Caco-2 (cell line): ENCODE results near the gene MRRF. TPM values are rescaled to one million over a fixed set of nuclear protein-coding genes. Genes with fewer than 3 reads are reported as not detected.

Experiments used
- BruUV-seq: library from RNA; stranded (reverse); fragments of 400-500 nt; replicated peaks from 2 replicates; lab custom pipeline; 2021; lab: Mats Ljungman, UMichigan
- CTCF ChIA-PET: fragments of 300-600 bp; sonication (Branson Sonifier 250); formaldehyde crosslinking; loops from one replicate; lab custom pipeline; 2022; ENCODE audit warnings: antibody characterized with exemption; lab: Charles Lee
- POLR2A ChIA-PET: fragments of 300-600 bp; sonication (Branson Sonifier 250); formaldehyde crosslinking; loops from one replicate; lab custom pipeline; 2022; ENCODE audit warnings: antibody characterized with exemption; lab: Charles Lee
- DNase-seq, 2 experiments: peaks; one replicate each; pipeline versions ENCODE4 v3.0.0 to v3.0.0-alpha.2; 2020 to 2022
- H3K27me3 ChIP-seq: replicated peaks from 2 replicates; pipeline ENCODE4 v1.6.0; 2011; ENCODE audit warnings: low read length; ENCODE audit not compliant: control insufficient read depth, insufficient read depth
- H3K36me3 ChIP-seq: 2 replicates; pipeline ENCODE4 v1.5.1; 2011; ENCODE audit warnings: low read length; ENCODE audit not compliant: control insufficient read depth, insufficient read depth
- H3K4me1 ChIP-seq: fragments of 250-450 bp; sonication (Bioruptor Pico); 2 replicates; pipeline ENCODE4 v1.5.1; 2020; ENCODE audit warnings: mild to moderate bottlenecking
- H3K4me3 ChIP-seq: 2 replicates; pipeline ENCODE4 v1.5.1; 2011; ENCODE audit warnings: low read depth, mild to moderate bottlenecking, control low read depth, low read length
- H3K9me3 ChIP-seq: fragments of 250-450 bp; sonication (Bioruptor Pico); 2 replicates; pipeline ENCODE4 v1.5.1; 2020; ENCODE audit warnings: mild to moderate bottlenecking, moderate library complexity
- H3K27ac Mint-ChIP-seq: one replicate; pipeline ENCODE4 v1.8.0; 2022; ENCODE audit warnings: mixed read lengths; ENCODE audit not compliant: unreplicated experiment
- H3K27me3 Mint-ChIP-seq: one replicate; pipeline ENCODE4 v1.8.0; 2022; ENCODE audit warnings: mixed read lengths; ENCODE audit not compliant: insufficient read depth, unreplicated experiment
- H3K36me3 Mint-ChIP-seq: one replicate; pipeline ENCODE4 v1.8.0; 2022; ENCODE audit warnings: mild to moderate bottlenecking, mixed read lengths; ENCODE audit not compliant: insufficient read depth, unreplicated experiment
- H3K4me1 Mint-ChIP-seq: one replicate; pipeline ENCODE4 v1.8.0; 2022; ENCODE audit warnings: low read depth, mixed read lengths; ENCODE audit not compliant: unreplicated experiment
- H3K4me3 Mint-ChIP-seq: one replicate; pipeline ENCODE4 v1.8.0; 2022; ENCODE audit warnings: mild to moderate bottlenecking, moderate library complexity, mixed read lengths; ENCODE audit not compliant: unreplicated experiment
- H3K9me3 Mint-ChIP-seq: one replicate; pipeline ENCODE4 v1.8.0; 2022; ENCODE audit warnings: mixed read lengths; ENCODE audit not compliant: unreplicated experiment
- intact Hi-C: fragments of 100-400 bp; cut with micrococcal nuclease; formaldehyde crosslinking; loops from one replicate; pipeline ENCODE4 v1.10.0; 2022; ENCODE audit not compliant: unreplicated experiment
- total RNA-seq: library from RNA; stranded (reverse); gene quantifications from 2 replicates; pipeline ENCODE4 v1.2.3, GENCODE V29; 2022
- TF ChIP-seq, protein P1 (sequence below), 2 experiments: fragments of 200-600 bp in 1 of 2; IDR thresholded peaks; 1 replicate in 1 of 2; 2 replicates in 1 of 2; pipeline versions ENCODE4 v1.5.1 to v1.8.0; 2011 to 2022; ENCODE audit warnings: antibody characterized with exemption in 1 of 2, control low read depth in 1 of 2, inconsistent platforms in 1 of 2, low read depth in 1 of 2, low read length in 1 of 2, mild to moderate bottlenecking in 1 of 2, moderate library complexity in 1 of 2; ENCODE audit not compliant: insufficient read depth in 1 of 2, severe bottlenecking in 1 of 2, unreplicated experiment in 1 of 2

Gene MRRF
- total RNA-seq, 1 experiment from 2014 or later: 64.6 TPM

GRCh38 chr9:122226142-122226757, 38.4 kb upstream of the MRRF start:
- TF ChIP-seq, protein P1, sequence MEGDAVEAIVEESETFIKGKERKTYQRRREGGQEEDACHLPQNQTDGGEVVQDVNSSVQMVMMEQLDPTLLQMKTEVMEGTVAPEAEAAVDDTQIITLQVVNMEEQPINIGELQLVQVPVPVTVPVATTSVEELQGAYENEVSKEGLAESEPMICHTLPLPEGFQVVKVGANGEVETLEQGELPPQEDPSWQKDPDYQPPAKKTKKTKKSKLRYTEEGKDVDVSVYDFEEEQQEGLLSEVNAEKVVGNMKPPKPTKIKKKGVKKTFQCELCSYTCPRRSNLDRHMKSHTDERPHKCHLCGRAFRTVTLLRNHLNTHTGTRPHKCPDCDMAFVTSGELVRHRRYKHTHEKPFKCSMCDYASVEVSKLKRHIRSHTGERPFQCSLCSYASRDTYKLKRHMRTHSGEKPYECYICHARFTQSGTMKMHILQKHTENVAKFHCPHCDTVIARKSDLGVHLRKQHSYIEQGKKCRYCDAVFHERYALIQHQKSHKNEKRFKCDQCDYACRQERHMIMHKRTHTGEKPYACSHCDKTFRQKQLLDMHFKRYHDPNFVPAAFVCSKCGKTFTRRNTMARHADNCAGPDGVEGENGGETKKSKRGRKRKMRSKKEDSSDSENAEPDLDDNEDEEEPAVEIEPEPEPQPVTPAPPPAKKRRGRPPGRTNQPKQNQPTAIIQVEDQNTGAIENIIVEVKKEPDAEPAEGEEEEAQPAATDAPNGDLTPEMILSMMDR (IDR thresholded peaks at IDR 0.05; ENCODE audit: insufficient read depth in 1 of 2, low read depth in 1 of 2, low read length in 1 of 2, severe bottlenecking in 1 of 2, unreplicated experiment in 1 of 2): no peak
- intact Hi-C loops: no loop called here
- Histone ChIP-seq H3K4me3 (no peak overlapping the region), H3K4me1 (0 out of 2 replicates have a peak, but pooled peaks cover 5% of the 10 kb centered on the region), H3K9me3 (no peaks in the 10 kb centered on the region), H3K27me3 (peaks cover 1% of the 10 kb centered on the region; the same call in 1 of the 2 replicates), H3K36me3 (no peaks in the 10 kb centered on the region)
- POLR2A ChIA-PET: no interaction called here
- Mint-ChIP-seq H3K9me3 (no peaks in the 10 kb centered on the region), H3K4me1 (no peaks in the 10 kb centered on the region), H3K27me3 (peaks cover 5% of the 10 kb centered on the region), H3K36me3 (no peaks in the 10 kb centered on the region), H3K4me3 (no peak overlapping the region), H3K27ac (no peak overlapping the region)
- DNase-seq: no peak
- no TSS peak for BruUV-seq
- CTCF ChIA-PET: no interaction called here

GRCh38 chr9:122226758-122227574, 37.7 kb upstream of the MRRF start:
- TF ChIP-seq, protein P1 (IDR thresholded peaks at IDR 0.05; ENCODE audit: insufficient read depth in 1 of 2, low read depth in 1 of 2, low read length in 1 of 2, severe bottlenecking in 1 of 2, unreplicated experiment in 1 of 2): no peak
- POLR2A ChIA-PET: no interaction called here
- intact Hi-C loops: no loop called here
- BruUV-seq: no TSS peak
- H3K4me1 ChIP-seq: 0 out of 2 replicates have a peak, but pooled peaks cover 8% of the 10 kb centered on the region
- Mint-ChIP-seq H3K27ac (no peak overlapping the region), H3K9me3 (no peaks in the 10 kb centered on the region), H3K4me1 (no peaks in the 10 kb centered on the region), H3K36me3 (no peaks in the 10 kb centered on the region), H3K4me3 (peak overlapping the region; percentile 18), H3K27me3 (peaks cover 5% of the 10 kb centered on the region)
- CTCF ChIA-PET: no interaction called here
- H3K36me3 ChIP-seq: no peaks in the 10 kb centered on the region
- peaks cover 1% of the 10 kb centered on the region; the same call in 1 of the 2 replicates for H3K27me3 ChIP-seq
- H3K9me3 ChIP-seq: no peaks in the 10 kb centered on the region
- no peak for DNase-seq
- no peak overlapping the region for H3K4me3 ChIP-seq

DNA sequence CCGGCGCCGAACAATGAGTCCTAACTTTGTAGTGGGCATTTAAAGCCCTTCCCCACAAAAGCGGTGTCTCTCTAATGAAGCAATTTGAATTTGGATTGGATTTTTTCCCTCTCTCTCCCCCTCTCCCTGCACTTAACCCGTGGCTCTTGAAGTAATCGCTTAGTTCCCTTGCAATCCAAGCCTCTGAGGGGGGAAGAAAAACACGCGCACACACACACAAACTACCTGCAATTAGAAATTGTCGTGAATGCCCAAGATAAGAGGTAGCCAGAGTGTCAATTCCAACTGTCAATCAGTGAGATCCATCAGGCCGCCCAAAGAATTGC, 37.1 kb upstream of the MRRF start:
- BruUV-seq: no TSS peak
- Mint-ChIP-seq H3K9me3 (no peaks in the 10 kb centered on the region), H3K4me1 (no peaks in the 10 kb centered on the region), H3K36me3 (no peaks in the 10 kb centered on the region), H3K4me3 (no peak overlapping the region), H3K27me3 (peaks cover 5% of the 10 kb centered on the region), H3K27ac (no peak overlapping the region)
- intact Hi-C loops: no loop called here
- CTCF ChIA-PET: interaction anchor here (1.0 kb wide), 1 partner anchor 491 kb away, joined by 4 read pairs; no protein-coding TSS in a partner anchor
- POLR2A ChIA-PET: no interaction called here
- H3K4me1 ChIP-seq: 0 out of 2 replicates have a peak, but pooled peaks cover 8% of the 10 kb centered on the region
- H3K4me3 ChIP-seq: no peak overlapping the region
- H3K9me3 ChIP-seq: no peaks in the 10 kb centered on the region
- no peaks in the 10 kb centered on the region for H3K36me3 ChIP-seq
- DNase-seq: no peak
- H3K27me3 ChIP-seq: peaks cover 1% of the 10 kb centered on the region; the same call in 1 of the 2 replicates
- TF ChIP-seq, protein P1 (IDR thresholded peaks at IDR 0.05; ENCODE audit: insufficient read depth in 1 of 2, low read depth in 1 of 2, low read length in 1 of 2, severe bottlenecking in 1 of 2, unreplicated experiment in 1 of 2): no peak
